OCI-LY3 (cell line): ENCODE measurements around the gene OTOS.

Experiments
- CTCF ChIP-seq: fragments of 200-600, 300-600 bp; sonication (generic); IDR thresholded peaks from 2 replicates; pipeline ENCODE4 v1.5.1; 2014; ENCODE audit warnings: antibody characterized with exemption, low read length, low read depth
- EZH2phosphoT487 ChIP-seq: fragments of 200-600 bp; shearing (Covaris generic); IDR thresholded peaks from 2 replicates; pipeline ENCODE4 v1.6.1; 2018; ENCODE audit warnings: antibody characterized with exemption, mixed run types, low read depth

GRCh38 chr2:240161087-240161750, 20.8 kb upstream of the OTOS start:
- TF ChIP-seq CTCF, result no peak
- no peak for TF ChIP-seq EZH2phosphoT487
